Fibroblast of lung (primary cell): ENCODE measurements around the gene MBL2.

Experiments used
- EZH2 ChIP-seq: IDR thresholded peaks from 2 replicates; pipeline ENCODE4 v1.5.1; 2012; ENCODE audit warnings: low read length, control low read depth, mild to moderate bottlenecking; ENCODE audit errors: missing control alignments
- TF ChIP-seq, protein P1 (sequence below), 2 donors: IDR thresholded peaks in 1 of 2; conservative IDR thresholded peaks in 1 of 2; 1 replicate in 1 of 2; 2 replicates in 1 of 2; pipeline ENCODE4 v1.5.1; 2011 to 2012; ENCODE audit warnings: low read length in 2 of 2, control low read depth in 1 of 2, inconsistent platforms in 1 of 2, low read depth in 1 of 2, mild to moderate bottlenecking in 1 of 2

DNA sequence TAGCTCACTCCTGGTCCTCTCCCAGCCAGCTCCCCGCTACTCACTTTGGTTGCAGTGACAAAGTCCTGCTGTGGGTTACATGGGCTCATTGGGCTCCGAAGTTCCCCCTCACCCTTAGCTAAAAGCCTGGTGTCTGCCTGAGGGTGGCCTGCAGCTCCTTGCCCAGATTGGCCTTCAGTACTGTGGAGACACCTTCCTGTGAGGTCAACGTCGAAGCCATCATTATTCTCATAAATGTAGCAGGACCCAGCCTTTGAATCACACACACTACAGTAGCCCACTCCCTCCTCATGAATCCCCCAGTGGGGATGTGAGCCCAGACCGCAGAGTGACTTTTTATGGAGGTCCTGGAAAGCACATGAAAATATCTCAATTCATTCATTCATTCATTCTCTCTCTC is 10.5 kb downstream of the MBL2 start:
- TF ChIP-seq EZH2 = no peak
- TF ChIP-seq, protein P1, sequence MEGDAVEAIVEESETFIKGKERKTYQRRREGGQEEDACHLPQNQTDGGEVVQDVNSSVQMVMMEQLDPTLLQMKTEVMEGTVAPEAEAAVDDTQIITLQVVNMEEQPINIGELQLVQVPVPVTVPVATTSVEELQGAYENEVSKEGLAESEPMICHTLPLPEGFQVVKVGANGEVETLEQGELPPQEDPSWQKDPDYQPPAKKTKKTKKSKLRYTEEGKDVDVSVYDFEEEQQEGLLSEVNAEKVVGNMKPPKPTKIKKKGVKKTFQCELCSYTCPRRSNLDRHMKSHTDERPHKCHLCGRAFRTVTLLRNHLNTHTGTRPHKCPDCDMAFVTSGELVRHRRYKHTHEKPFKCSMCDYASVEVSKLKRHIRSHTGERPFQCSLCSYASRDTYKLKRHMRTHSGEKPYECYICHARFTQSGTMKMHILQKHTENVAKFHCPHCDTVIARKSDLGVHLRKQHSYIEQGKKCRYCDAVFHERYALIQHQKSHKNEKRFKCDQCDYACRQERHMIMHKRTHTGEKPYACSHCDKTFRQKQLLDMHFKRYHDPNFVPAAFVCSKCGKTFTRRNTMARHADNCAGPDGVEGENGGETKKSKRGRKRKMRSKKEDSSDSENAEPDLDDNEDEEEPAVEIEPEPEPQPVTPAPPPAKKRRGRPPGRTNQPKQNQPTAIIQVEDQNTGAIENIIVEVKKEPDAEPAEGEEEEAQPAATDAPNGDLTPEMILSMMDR (conservative IDR thresholded peaks at IDR 0.05 in 1 of 2, IDR thresholded peaks at IDR 0.05 in 1 of 2; ENCODE audit: low read depth in 1 of 2, low read length in 2 of 2) = no peak
